A673 (cell line): ENCODE measurements around the gene GPR157.

ENCODE experiments used
- CTCF ChIP-seq: fragments of 300-800, 200-600 bp; sonication (generic); conservative IDR thresholded peaks from 2 replicates; pipeline ENCODE4 v1.5.1; 2017; ENCODE audit warnings: low read depth, mild to moderate bottlenecking, antibody characterized with exemption, low read length, moderate library complexity, mixed read lengths
- EZH2 ChIP-seq: fragments of 200-600 bp; sonication (generic); IDR thresholded peaks from 2 replicates; pipeline ENCODE4 v1.6.1; 2017; ENCODE audit warnings: borderline replicate concordance, low read depth, mild to moderate bottlenecking, mixed read lengths, antibody characterized with exemption, low read length; ENCODE audit not compliant: poor library complexity, severe bottlenecking

GRCh38 chr1:9058465-9058864 is 70.4 kb downstream of the GPR157 start:
- 0 out of 2 replicates have a peak, but pooled peaks have one; percentile 14 for TF ChIP-seq CTCF
- no peak for TF ChIP-seq EZH2
